BE2C (cell line): ENCODE data around the gene NEAT1.

Experiments
- DNase-seq: peaks from one replicate; pipeline ENCODE4 v3.0.0-alpha.2; 2020
- H3K27me3 ChIP-seq: fragments of 250-450 bp; sonication (Bioruptor Pico); 2 replicates; pipeline ENCODE4 v1.5.1; 2020; ENCODE audit warnings: mild to moderate bottlenecking
- H3K36me3 ChIP-seq: fragments of 250-450 bp; sonication (Bioruptor Pico); 2 replicates; pipeline ENCODE4 v1.5.1; 2020; ENCODE audit warnings: mild to moderate bottlenecking
- H3K4me1 ChIP-seq: fragments of 250-450 bp; sonication (Bioruptor Pico); 2 replicates; pipeline ENCODE4 v1.5.1; 2020
- H3K4me3 ChIP-seq: 2 replicates; pipeline ENCODE4 v1.5.1; 2011; ENCODE audit warnings: low read depth, low read length
- H3K9me3 ChIP-seq: fragments of 250-450 bp; sonication (Bioruptor Pico); 2 replicates; pipeline ENCODE4 v1.5.1; 2020
- TF ChIP-seq, protein P1 (sequence below): IDR thresholded peaks from 2 replicates; pipeline ENCODE4 v1.5.1; 2012; ENCODE audit warnings: mild to moderate bottlenecking, low read depth, low read length

NEAT1 gene

DNA sequence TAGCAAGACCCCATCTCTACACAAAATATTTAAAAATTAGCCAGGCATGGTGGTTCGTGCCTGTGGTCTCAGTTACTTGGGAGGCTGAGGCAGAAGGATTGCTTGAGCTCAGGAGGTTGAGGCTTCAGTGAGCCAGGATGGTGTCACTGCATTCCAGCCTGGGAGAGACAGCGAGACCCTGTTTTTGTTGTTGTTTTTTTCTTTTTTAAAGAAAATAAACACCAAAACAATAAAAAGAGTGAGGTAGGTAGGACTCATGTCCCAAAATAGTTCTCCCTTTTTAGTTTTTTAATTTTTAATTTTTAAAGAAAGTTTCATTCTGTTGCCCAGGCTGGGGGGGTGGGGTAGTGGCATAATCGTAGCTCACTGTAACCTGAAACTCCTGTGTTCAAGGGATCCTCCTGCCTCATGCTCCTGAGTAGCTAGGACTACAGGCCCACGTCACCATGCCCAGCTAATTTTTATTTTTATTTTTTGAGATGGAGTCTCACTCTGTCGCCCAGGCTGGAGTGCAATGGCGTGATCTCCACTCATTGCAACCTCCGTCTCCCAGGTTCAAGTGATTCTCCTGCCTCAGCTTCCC is 50.8 kb downstream of the NEAT1 start:
- H3K4me1 ChIP-seq: peaks cover 9% of the 10 kb centered on the region
- no peaks in the 10 kb centered on the region for H3K27me3 ChIP-seq
- no peak overlapping the region for H3K4me3 ChIP-seq
- H3K9me3 ChIP-seq: no peaks in the 10 kb centered on the region
- no peaks in the 10 kb centered on the region for H3K36me3 ChIP-seq
- no peak for DNase-seq
- TF ChIP-seq, protein P1, sequence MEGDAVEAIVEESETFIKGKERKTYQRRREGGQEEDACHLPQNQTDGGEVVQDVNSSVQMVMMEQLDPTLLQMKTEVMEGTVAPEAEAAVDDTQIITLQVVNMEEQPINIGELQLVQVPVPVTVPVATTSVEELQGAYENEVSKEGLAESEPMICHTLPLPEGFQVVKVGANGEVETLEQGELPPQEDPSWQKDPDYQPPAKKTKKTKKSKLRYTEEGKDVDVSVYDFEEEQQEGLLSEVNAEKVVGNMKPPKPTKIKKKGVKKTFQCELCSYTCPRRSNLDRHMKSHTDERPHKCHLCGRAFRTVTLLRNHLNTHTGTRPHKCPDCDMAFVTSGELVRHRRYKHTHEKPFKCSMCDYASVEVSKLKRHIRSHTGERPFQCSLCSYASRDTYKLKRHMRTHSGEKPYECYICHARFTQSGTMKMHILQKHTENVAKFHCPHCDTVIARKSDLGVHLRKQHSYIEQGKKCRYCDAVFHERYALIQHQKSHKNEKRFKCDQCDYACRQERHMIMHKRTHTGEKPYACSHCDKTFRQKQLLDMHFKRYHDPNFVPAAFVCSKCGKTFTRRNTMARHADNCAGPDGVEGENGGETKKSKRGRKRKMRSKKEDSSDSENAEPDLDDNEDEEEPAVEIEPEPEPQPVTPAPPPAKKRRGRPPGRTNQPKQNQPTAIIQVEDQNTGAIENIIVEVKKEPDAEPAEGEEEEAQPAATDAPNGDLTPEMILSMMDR: no peak

DNA sequence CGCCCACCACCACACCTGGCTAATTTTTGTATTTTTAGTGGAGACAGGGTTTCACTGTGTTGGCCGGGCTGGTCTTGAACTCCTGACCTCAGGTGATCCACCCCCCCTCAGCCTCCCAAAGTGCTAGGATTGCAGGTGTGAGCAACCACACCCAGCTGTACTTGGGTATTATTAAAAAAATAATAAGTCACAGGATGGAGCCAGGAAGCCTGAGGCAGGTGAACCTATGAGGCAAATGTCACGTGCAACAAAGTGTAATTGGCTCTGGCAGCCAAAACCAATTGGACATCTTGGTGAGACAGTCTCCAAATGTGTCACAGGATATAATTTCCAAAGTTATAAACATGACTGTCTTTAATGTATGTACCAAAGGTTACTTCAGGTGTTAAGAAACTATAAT is 52.3 kb downstream of the NEAT1 start:
- TF ChIP-seq, protein P1: no peak
- Histone ChIP-seq H3K27me3 (no peaks in the 10 kb centered on the region), H3K9me3 (no peaks in the 10 kb centered on the region), H3K36me3 (no peaks in the 10 kb centered on the region), H3K4me3 (no peak overlapping the region), H3K4me1 (peaks cover 12% of the 10 kb centered on the region)
- DNase-seq: no peak

DNA sequence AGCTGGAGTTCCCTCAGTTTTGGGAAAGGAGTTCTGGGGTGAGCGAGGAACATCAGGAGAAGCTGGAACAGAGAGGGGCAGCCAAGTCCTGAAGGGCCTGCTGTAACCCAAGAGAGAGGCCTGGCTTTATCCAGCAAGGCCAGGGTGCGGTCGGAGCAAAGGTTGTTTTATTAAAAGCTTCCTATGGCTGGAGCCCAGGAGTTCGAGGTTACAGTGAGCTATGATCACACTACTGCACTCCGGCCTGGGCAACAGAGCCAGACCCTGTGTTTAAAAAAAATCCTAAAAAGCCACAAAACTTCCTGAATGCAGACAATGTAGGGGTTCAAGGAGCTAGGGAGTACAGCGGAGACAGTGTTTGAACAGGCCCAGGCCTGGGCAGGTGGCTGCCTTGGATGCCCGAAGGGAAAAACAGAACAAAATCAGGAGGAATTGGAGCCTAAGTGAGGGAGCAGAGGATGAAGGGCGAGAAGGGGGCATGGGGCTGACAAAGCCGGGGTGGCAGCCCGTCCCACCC is 54.1 kb downstream of the NEAT1 start:
- H3K36me3 ChIP-seq: no peaks in the 10 kb centered on the region
- TF ChIP-seq, protein P1: no peak
- no peaks in the 10 kb centered on the region for H3K9me3 ChIP-seq
- peaks cover 12% of the 10 kb centered on the region for H3K4me1 ChIP-seq
- H3K4me3 ChIP-seq: peak overlapping the region; percentile 73
- no peaks in the 10 kb centered on the region for H3K27me3 ChIP-seq
- DNase-seq: no peak

DNA sequence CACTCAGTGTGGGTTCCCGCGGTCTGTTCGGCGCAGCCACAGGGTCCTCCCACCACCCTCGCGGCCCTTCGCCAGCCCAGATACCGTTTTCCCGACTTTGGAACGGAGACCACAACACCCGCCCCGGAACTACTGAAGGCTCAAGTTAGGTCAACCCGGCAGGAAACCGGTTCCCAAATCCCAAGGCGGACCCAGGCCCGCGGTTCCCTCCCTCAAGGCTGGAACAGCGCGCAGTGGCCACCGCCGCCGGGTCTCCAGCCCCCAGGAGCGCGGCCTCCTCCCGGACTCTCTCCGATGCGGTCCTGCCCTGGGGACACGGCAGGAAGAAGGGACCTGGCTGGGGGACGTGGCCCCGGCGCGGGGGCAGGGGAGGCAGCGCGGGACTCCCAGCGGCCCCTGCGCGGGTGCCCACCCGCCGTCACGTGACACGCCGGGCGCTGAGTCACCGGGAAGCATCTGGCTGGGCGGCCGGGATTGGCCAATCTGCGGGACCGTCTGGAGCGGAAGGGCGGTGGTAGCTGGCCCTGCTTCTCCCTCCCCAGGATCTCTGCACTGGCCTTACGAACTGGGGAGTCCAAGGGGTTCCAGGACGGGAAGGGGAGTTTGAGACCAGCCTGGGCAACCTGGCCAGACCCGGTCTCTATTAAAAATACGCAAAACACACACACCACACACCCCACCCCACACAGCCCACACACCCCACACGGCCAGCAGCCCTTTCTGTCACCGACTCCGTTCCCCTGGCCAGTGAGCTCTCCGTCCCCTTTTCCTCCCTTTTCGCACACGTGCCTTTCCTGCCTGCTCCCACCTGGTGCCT is 54.8 kb downstream of the NEAT1 start:
- Histone ChIP-seq H3K4me1 (peaks cover 9% of the 10 kb centered on the region), H3K4me3 (peak overlapping the region; percentile 73), H3K36me3 (no peaks in the 10 kb centered on the region), H3K9me3 (no peaks in the 10 kb centered on the region), H3K27me3 (no peaks in the 10 kb centered on the region)
- peak; percentile 92 for DNase-seq
- TF ChIP-seq, protein P1: no peak

DNA sequence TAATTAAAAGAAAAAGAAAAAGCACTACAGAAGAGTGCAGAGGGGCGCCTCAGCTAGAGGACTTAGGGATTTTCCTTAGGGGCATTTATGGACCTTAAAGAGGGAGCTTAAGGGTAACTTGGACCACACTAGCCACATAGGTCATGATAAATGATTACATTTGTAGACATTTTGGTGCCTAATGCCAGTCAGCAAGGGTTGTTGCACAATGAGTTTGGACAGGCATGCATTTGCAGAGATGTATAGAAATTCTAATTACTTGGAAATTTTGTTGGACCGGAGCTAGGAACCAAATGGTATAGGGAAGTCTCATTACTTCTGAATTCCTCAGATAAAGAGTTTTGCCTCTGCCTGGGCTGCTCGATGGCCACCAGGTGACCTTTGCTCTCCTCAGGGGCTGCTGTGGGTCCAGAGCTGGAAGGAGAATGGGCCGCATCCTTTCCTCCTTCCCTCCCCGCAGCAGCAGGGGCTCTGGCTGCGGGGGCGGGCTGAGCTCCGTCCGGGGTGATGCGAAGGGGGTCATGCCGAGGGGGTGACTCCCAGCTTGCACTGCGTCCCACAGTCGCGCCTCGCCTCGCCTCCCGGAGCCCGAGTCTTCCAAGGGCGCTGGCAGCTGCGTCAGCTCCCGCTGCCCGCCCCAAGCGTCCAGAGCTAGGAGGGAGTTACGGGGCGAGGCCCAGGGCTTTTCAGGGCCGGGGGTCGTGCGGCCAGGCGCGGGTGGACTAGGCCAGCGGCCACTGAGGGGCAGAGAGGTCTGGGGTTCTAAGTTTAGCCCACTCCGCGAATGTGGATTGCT is 56.0 kb downstream of the NEAT1 start:
- no peak for DNase-seq
- H3K4me1 ChIP-seq: peaks cover 9% of the 10 kb centered on the region
- TF ChIP-seq, protein P1: no peak
- H3K9me3 ChIP-seq: no peaks in the 10 kb centered on the region
- no peaks in the 10 kb centered on the region for H3K36me3 ChIP-seq
- peak overlapping the region; percentile 29 for H3K4me3 ChIP-seq
- H3K27me3 ChIP-seq: no peaks in the 10 kb centered on the region
